HTR-8/SVneo (cell line): ENCODE measurements around the gene KLHL1.
"Not testable (repeated sequence)": the region's sequence is repeated elsewhere in the genome, so short reads cannot be mapped to it uniquely, and the experiment has no call there.

ENCODE experiments used
- DNase-seq: peaks from one replicate; pipeline ENCODE4 v3.0.0; 2011; ENCODE audit warnings: low spot score, mixed read lengths; ENCODE audit not compliant: insufficient read length
- FAIRE-seq: peaks from 2 replicates; lab custom pipeline; 2011; peaks lifted over from hg19 to GRCh38; lab: Jason Lieb, UNC

The KLHL1 gene

DNA sequence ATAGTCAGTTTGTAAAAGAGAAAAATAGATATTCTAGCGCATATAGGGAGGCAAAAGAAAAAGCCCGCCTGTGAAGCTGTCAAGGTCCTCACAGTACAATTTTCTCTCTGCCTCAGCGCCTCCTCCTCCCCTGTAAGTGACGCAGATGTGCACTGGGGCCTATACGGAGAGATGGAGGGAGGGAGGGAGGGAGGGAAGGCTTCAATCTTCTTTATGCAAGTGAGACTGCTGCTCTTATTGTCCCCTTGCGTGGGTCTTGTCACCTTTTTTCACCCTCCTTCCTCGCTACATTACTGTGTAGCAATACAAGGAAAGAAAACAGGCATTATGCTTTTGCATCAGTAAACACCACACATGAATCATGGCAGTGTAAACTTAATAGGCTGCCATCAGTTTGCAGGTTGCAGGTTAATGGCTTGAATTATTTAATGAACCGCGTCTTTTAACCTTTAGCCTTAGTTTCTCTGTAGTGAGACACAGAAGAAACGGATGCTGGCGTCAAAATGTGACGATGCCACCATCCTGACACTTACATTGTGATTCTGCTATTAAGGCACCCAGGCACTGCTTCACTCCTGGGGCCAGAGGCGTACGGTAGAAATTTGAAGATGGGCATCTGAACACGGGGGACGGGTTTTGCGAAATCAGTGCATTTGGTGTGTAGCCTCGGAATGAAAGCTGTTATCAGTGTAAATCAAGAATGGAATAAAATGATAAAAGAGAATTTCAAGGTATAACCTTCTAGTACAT is at the start of gene KLHL1:
KLHL1 (minus strand) TSS at position 97 of the 750 bp plus-strand sequence. CDS start 753 bp downstream, outside the sequence.
- FAIRE-seq: no peak
- DNase-seq: no peak

DNA sequence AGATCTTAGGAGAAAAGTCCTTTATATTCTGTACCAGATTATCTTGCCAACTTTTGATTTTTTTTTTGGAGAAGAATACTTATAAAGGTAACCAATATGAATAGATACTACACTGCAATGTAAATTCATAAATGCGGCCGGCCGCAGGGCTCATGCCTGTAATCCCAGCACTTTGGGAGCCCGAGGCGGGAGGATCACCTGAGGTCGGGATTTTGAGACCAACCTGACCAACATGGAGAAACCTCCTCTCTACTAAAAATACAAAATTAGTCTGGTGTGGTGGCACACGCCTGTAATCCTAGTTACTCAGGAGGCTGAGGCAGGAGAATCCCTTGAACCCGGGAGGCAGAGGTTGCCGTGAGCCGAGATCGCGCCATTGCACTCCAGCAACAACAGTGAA is 34.4 kb upstream of the KLHL1 start:
- not testable (repeated sequence) for DNase-seq, FAIRE-seq

GRCh38 chr13:70128098-70128497 is 19.8 kb upstream of the KLHL1 start:
- no peak for FAIRE-seq
- no peak for DNase-seq

- no peak for DNase-seq
- no peak for FAIRE-seq
Measured at GRCh38 chr13:70125693-70126092, 17.4 kb upstream of the KLHL1 start.

- DNase-seq: no peak
- FAIRE-seq: no peak
Measured at GRCh38 chr13:70117338-70117905, 9.2 kb upstream of the KLHL1 start.

DNA sequence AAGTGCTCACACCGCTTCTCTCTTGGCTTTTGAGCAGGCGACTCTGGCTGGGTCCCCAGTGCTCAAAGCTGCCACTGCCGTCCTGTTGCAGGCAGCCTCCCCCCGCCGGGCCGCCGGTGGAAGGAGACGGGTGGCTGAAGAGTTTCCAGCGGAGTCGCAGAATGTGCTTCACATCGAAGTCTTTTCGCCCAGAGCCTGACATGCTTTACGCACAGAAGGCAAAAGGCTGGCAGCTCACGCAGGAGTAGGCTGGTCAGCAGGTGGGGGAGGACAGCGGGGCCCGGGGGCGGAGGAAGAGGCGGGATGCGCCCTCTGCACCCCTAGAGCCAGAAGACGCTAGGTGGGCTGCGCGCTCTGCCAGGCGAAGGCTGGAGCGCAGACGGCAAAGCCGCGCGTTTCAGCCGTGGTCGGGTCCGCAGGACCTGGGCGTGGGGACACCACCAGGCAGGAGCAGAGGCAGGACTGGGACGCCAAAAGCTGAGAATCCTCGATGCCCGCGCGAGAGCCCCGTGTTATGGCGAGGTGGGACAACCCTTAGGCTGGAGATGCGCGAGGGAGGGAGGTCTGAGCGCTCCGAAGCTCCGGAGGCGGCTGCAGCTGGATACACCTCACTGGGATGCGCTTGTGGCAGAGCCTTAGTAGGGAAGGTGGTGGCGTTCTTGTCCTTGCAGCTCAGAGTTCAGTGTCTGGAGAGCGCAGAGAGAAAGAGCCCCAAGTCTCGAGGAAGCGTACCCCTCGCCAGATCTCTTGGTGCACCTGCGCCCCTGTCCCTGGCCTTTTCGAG is 562 bp downstream of the KLHL1 start, which contains the start of gene ATXN8OS:
ATXN8OS (plus strand) TSS at position 329 of the 784 bp plus-strand sequence.
- no peak for FAIRE-seq
- no peak for DNase-seq

DNA sequence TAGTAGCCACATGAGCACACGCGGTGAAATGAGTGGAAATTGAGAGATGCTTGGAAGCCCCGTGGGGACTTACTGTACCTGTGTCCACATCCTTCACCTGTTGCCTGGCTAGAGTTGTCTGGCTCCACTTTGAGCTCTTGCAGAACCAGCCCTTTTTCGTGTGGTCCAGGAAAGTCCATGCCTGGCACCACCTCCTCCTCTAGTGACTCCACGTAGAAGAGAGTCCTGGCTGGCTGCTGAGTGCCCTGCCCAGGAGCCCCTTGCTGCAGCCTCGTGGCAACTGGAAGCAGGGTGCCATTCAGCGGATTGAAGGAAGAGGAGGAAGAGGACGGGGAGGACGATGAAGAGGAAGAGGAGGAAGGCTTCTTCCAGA is 1.1 kb downstream of the KLHL1 start:
- DNase-seq (no peak), FAIRE-seq (no peak)

- DNase-seq (no peak), FAIRE-seq (no peak)
Measured at GRCh38 chr13:70104481-70104880, 3.8 kb downstream of the KLHL1 start.

DNA sequence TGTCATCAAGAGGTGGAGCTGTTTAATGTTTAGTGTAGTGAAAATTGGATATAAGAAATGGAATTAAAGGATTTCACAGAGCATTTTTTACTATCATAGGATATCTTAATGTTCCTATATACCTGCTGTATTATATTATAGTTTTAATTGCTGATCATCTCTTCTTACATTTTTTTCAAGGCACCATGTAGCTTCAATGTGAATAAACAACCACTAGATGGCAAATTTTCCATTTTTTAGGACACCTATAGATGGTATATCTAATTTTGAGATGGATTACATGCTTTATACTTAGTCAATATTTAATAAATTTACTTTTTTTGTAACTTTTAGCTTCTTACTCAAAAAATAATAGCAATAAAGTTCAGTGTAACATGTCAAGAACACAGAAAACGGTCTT is 9.6 kb downstream of the KLHL1 start:
- FAIRE-seq (no peak), DNase-seq (no peak)

DNA sequence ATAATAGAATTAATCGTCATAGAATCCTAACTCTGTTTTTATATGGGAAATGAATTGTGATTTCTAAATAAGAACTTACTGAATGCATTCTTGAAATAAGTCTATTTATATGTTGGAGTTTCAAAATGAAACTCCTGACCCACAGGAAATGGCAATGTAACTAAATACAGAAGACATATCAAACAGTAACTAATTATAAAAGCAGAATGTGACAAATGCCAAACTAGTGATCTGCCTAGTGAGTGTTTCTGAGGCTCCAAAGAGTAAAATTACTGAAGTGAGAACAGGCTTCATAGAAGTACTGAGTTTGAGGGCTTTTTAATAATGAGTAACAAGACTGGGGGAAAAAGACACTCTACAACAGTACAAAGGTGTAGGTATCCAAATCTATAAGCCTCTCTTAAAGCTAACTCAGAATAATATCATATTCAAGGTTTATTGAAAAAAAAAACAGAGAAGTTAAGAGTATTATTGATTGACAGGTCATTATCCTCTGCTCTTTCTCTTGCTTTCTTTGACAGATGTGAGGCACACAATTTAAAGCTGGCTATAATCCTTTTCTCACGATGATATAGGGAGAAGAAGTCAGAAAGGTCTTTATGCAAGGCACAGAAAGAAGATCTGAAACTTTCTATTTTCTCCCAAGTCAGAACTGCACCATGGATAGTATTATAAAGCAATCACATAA is 18.1 kb downstream of the KLHL1 start:
- FAIRE-seq: no peak
- DNase-seq: no peak

DNA sequence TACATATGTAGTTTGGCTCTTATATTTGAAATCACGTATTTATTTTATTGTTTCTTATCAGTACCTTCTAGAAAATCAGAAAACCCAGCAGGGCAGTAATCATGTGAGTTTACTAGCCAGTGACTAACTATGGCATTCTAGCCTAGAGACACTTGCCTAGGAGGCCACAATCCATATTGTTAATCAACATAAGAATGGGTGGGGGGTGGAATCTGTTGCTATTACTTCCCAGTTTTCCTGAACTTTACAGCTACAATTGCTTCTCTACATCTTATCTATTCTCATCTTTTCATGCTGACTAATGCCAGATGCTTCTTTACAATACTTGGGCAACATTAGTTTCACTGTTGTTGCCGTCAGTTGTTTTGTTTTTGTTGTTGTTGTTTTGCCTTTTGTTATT is 19.3 kb downstream of the KLHL1 start:
- no peak for FAIRE-seq
- no peak for DNase-seq

DNA sequence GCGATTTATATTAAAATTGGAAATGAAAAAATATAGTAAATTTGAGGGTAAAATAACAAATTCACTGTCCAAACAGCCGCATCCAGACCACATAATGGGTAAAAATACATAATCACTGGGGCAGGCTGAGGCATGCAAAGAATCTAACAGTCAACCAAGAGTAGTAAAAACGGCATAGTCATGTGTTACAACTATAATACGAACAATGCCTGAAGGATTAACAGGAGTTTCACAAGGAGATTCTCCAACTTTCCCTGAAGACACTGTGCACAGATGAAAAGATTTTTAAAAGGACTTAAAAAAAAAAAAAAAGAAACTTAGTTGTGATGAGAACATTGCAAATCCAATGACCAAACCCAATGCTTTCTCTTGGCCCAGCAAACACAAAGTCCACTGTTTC is 21.0 kb downstream of the KLHL1 start:
- DNase-seq (no peak), FAIRE-seq (no peak)

DNA sequence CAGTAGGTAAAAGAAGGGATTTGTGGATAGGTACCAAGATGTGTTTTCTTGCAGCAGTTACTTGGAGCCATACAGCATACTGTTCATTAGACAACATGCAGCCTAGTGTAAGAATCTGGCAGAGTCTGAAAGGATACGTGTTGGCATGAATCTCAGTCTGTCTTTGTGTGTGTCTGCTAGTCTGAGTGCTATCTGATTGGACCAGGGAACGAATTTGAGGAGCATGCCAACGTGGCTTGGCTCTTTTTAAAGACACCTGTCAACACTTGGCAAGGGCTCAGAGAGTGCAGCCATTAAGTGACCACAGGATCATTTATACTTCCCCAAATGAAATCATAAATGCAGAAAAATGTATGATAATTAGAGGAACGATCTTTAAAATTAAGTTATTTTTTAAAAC is 28.2 kb downstream of the KLHL1 start:
- no peak for FAIRE-seq
- DNase-seq: no peak

DNA sequence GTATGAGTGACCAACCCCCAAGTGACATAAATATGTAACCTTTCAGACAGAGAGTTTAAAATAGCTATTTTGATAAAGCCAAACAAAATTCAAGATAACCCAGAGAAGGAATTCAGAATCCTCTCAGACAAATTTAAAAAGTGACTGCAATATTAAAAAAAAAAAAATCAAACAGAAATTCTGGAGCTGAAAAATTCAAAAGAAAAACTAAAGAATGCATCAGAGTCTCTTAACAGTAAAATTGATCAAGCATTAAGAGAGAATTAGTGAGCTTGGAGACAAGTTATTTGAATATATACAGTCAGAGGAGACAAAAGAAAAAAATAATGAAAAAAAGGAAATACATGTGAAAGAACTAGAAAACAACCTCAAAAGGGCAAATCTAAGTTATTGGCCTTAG is 53.7 kb downstream of the KLHL1 start:
- FAIRE-seq (no peak), DNase-seq (no peak)

GRCh38 chr13:70051531-70051930 is 56.7 kb downstream of the KLHL1 start:
- DNase-seq: no peak
- no peak for FAIRE-seq

DNA sequence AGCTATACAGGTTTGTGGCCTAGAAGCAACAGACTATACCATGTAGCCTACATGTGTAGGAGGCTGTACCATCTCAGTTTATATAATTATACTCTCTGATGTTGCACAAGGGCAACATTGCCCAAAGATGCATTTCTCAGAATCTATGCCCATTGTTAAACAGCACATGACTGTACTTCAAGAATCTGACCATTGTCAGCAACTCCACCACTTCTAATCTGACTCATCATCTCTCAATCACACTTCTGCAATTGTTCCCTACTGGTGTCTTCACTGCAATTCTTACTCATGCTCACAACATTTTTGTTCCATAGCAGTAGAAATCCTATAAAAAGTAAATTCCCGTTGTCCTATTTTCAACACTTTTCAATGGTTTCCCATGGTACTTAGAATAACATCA is 64.6 kb downstream of the KLHL1 start:
- DNase-seq: no peak
- no peak for FAIRE-seq

GRCh38 chr13:70042193-70042592 is 66.1 kb downstream of the KLHL1 start:
- DNase-seq (no peak), FAIRE-seq (no peak)

GRCh38 chr13:70034286-70034685 is 74.0 kb downstream of the KLHL1 start:
- no peak for DNase-seq
- FAIRE-seq: no peak

DNA sequence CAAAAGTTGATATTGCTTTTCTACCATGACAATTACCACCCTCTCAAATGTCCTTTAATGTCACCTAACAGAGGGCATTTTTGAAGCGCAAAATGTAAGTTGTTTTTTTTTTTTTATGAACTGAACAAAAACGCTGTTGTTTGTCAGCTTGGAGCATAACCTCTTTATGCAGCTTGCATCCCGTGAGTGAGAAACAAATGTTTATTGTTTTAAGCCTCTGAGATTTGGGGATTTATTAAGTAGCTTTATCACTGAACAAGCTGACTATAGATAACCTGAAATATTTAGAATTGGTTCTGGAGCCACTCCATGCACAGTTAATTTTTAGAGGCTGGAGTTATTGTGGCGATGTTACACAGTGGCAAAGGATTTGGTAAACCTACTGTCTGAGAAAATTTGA is 80.7 kb downstream of the KLHL1 start:
- FAIRE-seq: no peak

GRCh38 chr13:70023516-70023915 is 84.7 kb downstream of the KLHL1 start:
- FAIRE-seq (no peak), DNase-seq (no peak)

More for the DNA sequence above, 80.7 kb downstream of the KLHL1 start:
- DNase-seq: no peak

GRCh38 chr13:70022646-70023045 is 85.6 kb downstream of the KLHL1 start:
- FAIRE-seq (no peak), DNase-seq (no peak)
